ENCODE data around the gene MAP3K15.

GRCh38 chrX:19361701-19362100 is 153.6 kb downstream of the MAP3K15 start:
- TF ChIP-seq CTCF (IDR thresholded peaks at IDR 0.05) (no peak), EZH2 (IDR thresholded peaks at IDR 0.05) (no peak), EZH2phosphoT487 (IDR thresholded peaks at IDR 0.05) (no peak)
